HG03095 (cell line): Measurements from ENCODE around the gene KRT17.
"Not testable (repeated sequence)": the region's sequence is repeated elsewhere in the genome, so short reads cannot be mapped to it uniquely, and the experiment has no call there.

Source experiments
- ATAC-seq: cut with Tn5 transposase; IDR thresholded peaks from one replicate; pipeline ENCODE4 v1.9.1; 2021; ENCODE audit warnings: moderate library complexity; ENCODE audit not compliant: unreplicated experiment

Gene KRT17

GRCh38 chr17:41600318-41600717 lies 24.1 kb downstream of the KRT17 start:
- ATAC-seq: no peak

DNA sequence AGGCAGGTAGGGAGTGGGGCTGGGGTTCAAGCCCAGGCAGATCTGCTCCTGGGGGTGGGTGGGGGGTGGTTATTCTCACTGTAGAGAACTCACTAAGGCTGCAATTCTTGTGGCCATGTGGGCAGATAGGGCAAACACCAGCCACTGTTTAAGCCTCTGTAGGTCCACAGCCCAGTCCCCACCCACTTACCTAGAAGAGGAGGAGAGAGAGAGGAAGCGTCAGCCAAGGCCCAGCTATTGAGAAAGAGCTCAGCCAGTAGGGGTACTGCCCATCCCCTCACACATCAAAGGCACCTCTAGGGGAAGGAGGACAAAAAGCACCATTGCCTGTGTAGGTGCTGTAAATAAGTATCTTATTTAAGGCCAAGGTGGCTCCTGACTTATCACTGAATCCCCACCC lies 24.7 kb downstream of the KRT17 start:
- no peak for ATAC-seq

GRCh38 chr17:41595585-41595984 lies 28.8 kb downstream of the KRT17 start:
- ATAC-seq: no peak

- no peak for ATAC-seq
Observed at GRCh38 chr17:41594363-41594915, 29.9 kb downstream of the KRT17 start.

DNA sequence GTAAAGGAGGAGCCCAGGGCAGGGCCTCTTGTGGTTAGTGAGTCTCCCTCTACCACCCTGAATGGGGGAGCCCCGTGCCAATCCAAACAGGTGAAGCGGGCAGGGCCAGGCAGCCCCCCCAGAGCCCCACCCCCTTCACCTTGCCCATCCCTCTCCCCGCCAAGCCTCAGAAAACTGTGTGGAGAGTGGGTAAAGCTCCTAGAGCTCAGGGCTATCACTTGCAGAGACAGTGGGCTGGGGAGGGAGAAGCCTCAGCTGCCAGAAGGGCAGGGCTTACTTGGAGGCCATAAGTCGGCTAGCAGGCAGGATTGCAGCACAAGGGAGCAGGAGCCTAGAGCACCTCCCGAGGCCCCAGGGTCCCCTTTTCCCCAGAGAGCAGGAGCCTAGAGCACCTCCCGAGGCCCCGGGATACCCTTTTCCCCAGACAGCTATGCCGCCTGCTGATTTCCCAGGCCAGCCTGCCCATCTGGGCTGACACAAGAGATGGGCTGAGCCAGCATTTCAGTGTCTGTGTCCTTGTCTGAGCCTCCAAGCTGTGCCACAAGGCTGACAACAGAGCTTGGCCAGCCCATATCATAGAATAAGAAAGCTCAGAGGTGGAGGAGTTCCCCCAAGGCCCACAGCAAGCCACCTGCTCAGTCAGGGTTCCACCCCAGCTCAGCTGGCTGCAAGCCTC lies 30.9 kb downstream of the KRT17 start:
- no peak for ATAC-seq

- ATAC-seq: no peak
Observed at GRCh38 chr17:41592601-41593305, 31.6 kb downstream of the KRT17 start.

- ATAC-seq: no peak
Observed at GRCh38 chr17:41589301-41589700, 35.1 kb downstream of the KRT17 start.

DNA sequence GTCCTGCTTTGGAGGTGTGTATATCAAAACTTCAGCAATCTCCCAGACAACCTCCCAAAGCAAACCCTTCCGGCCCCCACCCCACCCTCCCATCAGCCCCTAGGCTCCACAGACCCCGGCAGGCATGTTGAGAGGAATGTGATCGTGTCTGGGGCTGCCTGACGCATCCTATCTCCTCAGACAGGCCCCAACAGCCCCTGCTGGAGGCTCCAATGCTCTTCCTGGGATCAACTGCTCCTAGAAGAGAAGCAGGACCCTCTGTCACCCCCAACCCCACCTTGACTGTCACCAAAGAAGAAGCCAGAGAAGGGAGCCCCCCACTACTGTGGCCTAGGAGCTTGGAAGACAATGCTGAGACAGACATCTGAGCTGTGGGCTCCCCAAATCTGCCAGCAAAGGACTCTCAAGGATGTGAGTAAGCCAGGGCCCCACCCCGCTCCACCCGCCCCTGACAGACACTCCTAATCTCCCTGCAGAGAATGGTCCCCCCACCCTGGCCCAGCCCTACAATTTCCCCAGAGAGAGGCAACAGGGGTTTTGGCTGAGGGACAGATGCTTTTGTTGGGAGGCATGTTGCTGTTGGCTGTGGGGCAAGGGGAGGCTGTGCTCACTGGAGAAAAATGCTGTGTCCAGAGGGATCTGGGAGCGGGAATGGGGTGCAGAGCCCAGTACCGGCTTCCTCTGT lies 36.1 kb downstream of the KRT17 start:
- ATAC-seq: no peak

- no peak for ATAC-seq
Observed at GRCh38 chr17:41586863-41587495, 37.4 kb downstream of the KRT17 start, which contains the start of gene KRT14. Gene KRT14 (minus strand): TSS chr17:41586895. CDS start chr17:41586834, 61 bp downstream.

DNA sequence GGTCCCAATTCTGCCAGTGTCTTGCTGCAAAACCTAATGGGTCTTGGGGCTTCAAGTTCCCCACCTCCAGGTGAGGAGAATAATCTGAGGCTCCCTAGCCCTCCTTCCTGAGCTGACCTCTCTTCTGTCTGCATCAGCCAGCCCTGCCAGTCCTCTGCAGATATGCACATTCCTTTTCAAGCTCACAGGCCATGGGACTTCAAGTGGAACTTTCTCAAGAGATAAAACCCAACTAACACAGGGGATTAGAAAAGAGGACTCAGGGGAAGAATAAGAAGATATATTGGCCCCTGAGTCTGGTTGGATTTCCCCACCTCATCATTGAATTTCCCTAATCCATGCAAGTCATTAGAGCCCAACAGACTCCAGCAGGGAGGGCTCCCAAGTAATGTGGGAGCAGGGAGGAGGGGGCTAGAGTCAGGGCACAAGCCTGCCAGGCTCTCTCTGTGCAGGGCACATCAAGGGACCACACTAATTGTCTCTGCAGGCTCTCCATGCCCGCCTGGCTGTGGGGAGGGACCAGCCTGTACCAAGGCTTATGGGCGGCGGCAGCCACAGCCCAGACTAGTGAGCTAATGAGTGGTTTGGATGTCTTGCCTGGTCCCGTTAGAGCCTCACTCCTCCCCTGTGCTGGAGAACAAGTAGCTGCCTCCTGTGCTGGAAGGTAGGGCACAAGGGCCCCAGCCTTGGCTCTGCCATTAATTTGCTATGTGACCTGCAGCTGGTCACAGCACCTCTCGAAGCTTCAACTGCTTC lies 38.9 kb downstream of the KRT17 start:
- ATAC-seq: no peak

GRCh38 chr17:41584331-41584927 lies 39.9 kb downstream of the KRT17 start:
- not testable (repeated sequence) for ATAC-seq

DNA sequence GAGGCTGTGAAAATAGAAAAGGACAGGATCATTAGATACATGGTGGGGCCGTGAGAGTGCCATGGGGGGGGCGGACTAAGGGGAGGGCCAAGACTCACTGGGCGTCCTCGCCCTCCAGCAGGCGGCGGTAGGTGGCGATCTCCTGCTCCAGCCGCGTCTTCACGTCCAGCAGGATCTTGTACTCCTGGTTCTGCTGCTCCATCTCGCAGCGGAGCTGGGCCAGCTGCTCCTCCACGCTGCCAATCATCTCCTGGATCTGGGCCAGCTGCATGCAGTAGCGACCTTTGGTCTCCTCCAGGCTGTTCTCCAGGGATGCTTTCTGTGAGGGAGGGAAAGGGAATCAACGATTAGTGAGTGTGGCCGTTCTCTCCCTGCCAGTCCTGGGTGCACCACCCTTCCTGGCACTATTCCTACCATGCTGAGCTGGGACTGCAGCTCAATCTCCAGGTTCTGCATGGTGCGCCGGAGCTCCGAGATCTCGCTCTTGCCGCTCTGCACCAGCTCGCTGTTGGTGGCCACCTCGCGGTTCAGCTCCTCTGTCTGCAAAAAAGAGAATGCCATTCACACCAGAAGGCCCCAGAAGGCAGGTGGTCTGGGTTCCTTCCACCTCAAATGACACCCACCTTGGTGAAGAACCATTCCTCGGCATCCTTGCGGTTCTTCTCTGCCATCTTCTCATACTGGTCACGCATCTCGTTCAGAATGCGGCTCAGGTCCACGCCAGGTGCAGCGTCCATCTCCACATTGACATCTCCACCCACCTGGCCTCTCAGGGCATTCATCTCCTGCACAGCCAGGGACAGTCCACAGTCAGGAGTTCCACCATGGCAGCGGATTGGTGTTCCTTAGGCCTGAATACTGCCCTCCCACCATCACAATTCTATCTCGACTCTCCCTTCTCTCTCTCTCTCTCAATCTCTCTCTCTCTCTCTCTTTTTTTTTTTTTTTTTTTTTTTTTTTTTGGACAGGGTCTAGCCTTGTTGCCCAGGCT lies 40.9 kb downstream of the KRT17 start:
- no peak for ATAC-seq

GRCh38 chr17:41582061-41582968 lies 42.1 kb downstream of the KRT17 start:
- not testable (repeated sequence) for ATAC-seq

- no peak for ATAC-seq
Observed at GRCh38 chr17:41581366-41582060, 42.9 kb downstream of the KRT17 start.

DNA sequence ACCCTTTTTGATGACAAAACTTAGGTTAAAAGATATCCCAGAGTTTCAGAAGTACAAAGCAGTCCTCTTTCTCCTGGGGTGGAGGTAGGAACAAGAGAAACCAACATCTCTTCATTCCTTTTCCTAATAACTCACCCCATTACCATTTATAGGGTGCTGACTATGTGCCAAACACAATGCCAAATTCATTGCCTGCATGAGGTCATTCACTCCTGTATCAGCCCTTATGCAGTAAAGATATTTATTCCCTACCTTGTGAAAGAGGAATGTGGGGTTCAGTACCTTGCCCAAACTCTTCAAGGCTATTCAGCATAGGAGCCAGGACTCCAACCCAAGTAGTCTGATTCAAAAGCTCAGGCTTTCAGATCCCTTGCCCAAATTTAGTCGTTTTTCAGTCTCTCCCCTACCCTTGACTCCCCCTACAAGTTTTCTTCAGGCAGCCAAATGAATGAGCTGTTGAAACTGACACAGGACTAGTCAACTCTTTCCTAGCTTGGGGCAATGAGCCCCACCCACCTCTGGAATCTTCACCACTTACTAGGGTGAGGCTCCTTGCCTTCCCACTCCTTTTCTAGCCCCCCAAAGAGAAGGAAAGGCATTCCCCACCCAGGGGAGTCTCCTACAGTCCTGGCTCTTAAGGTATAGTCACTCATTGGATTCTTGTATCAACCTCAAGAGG lies 43.5 kb downstream of the KRT17 start:
- ATAC-seq: no peak

DNA sequence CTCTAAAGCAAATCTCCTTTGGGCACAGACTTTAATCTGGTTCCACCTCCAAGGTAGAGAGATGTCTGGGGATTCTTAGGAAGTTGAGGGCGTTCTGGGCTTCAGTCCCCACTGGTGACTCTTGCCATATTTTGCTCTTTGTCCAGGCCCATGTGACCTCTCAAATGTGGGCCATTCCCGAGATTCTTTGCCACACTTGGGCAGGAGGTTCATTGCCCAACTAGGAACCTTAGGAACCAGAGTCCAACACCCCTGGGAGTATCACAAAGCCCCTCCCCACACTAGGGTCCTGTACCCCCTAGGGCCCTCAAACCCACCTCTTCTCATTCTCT lies 44.2 kb downstream of the KRT17 start:
- ATAC-seq: no peak
